PFSK-1 (cell line): Measurements from ENCODE around the gene ARHGAP44.

Experiments
- POLR2AphosphoS5 ChIP-seq: IDR thresholded peaks from 2 replicates; pipeline ENCODE4 v1.6.1; 2012; ENCODE audit warnings: low read depth, mild to moderate bottlenecking, control low read depth, low read length, moderate library complexity
- SIN3A ChIP-seq: IDR thresholded peaks from 2 replicates; pipeline ENCODE4 v1.6.1; 2012; ENCODE audit warnings: mild to moderate bottlenecking, low read length, moderate library complexity, borderline replicate concordance; ENCODE audit not compliant: insufficient read depth
- TAF1 ChIP-seq: IDR thresholded peaks from 2 replicates; pipeline ENCODE4 v1.6.1; 2012; ENCODE audit warnings: low read length, control low read depth, borderline replicate concordance; ENCODE audit not compliant: insufficient read depth

GRCh38 chr17:12813664-12814063 lies 24.4 kb downstream of the ARHGAP44 start:
- no peak for TF ChIP-seq SIN3A
- TF ChIP-seq POLR2AphosphoS5, result no peak
- TF ChIP-seq TAF1, result no peak
